Kidney (tissue), 14 donors: ENCODE results near the gene C16orf74. TPM values are rescaled to one million over a fixed set of nuclear protein-coding genes. Genes with fewer than 3 reads are reported as not detected.

Experiments used
- DNase-seq, 5 donors: peaks; one replicate each; pipeline ENCODE4 v3.0.0-alpha.2; 2013 to 2020
- FAIRE-seq: peaks from 2 replicates; lab custom pipeline; 2012; peaks lifted over from hg19 to GRCh38; lab: Jason Lieb, UNC
- H3K27ac ChIP-seq, 2 donors: one replicate each; pipeline ENCODE4 v1.7.0; 2013; ENCODE audit warnings: low read depth in 2 of 2, low read length in 2 of 2, inconsistent platforms in 1 of 2
- H3K27me3 ChIP-seq: one replicate; pipeline ENCODE4 v1.7.1; 2013; ENCODE audit warnings: low read length, inconsistent platforms; ENCODE audit not compliant: control insufficient read depth, insufficient read depth
- H3K36me3 ChIP-seq, 3 donors: one replicate each; pipeline versions ENCODE4 v1.7.0 to v1.7.1; 2013; ENCODE audit warnings: low read length in 3 of 3, control low read depth in 1 of 3, inconsistent platforms in 1 of 3; ENCODE audit not compliant: insufficient read depth in 3 of 3, control insufficient read depth in 2 of 3
- H3K4me1 ChIP-seq, 3 donors: one replicate each; pipeline versions ENCODE4 v1.7.0 to v1.7.1; 2013; ENCODE audit warnings: low read length in 3 of 3, inconsistent platforms in 1 of 3, low read depth in 1 of 3; ENCODE audit not compliant: control insufficient read depth in 2 of 3, insufficient read depth in 2 of 3
- H3K4me3 ChIP-seq, 3 donors: one replicate each; pipeline versions ENCODE4 v1.7.0 to v1.8.1; 2013; ENCODE audit warnings: low read length in 3 of 3, control low read depth in 1 of 3, inconsistent platforms in 1 of 3
- H3K9ac ChIP-seq, 3 donors: one replicate each; pipeline versions ENCODE4 v1.7.0 to v1.7.1; 2013; ENCODE audit warnings: low read length in 3 of 3, control low read depth in 1 of 3, inconsistent platforms in 1 of 3
- H3K9me3 ChIP-seq, 3 donors: one replicate each; pipeline versions ENCODE4 v1.7.0 to v1.7.1; 2013; ENCODE audit warnings: low read length in 3 of 3, control low read depth in 1 of 3, inconsistent platforms in 1 of 3; ENCODE audit not compliant: control insufficient read depth in 2 of 3, insufficient read depth in 1 of 3
- CTCF ChIP-seq: IDR thresholded peaks from 3 replicates; pipeline ENCODE4 v1.5.1; 2012; ENCODE audit warnings: mild to moderate bottlenecking, moderate library complexity, borderline replicate concordance; ENCODE audit not compliant: insufficient read depth; ENCODE audit errors: extremely low read depth
- intact Hi-C: fragments of 100-400 bp; cut with DNase I; formaldehyde crosslinking; loops from one replicate; pipeline ENCODE4 v1.11.1; 2022
- polyA plus RNA-seq: library from polyadenylated mRNA; stranded (reverse); fragments of 350-450 nt; fragmentation: Illumina TruSeq; extraction: RNeasy Lipid Tissue Mini Kit (QIAGEN cat#74804); gene quantifications from one replicate; pipeline ENCODE4 v1.2.3, GENCODE V29; 2014; ENCODE audit warnings: low read depth, low replicate concordance; ENCODE audit not compliant: insufficient read depth
- total RNA-seq: library from RNA; stranded (reverse); fragmentation: NEBNext Ultra II Directional; extraction: Animal tissue kit (Norgen Biotek cat#: 25700); gene quantifications from one replicate; pipeline ENCODE4 v1.2.1, GENCODE V29; 2021
- donor health status: control.
- donor health status: control.
- donor health status: control.
- donor health status: control.
- donor health status: control.
- donor health status: DM: yes; HTN: yes; CAD: no.
- donor health status: Normal renal cell carcinoma (clear cell type).

Gene C16orf74
- total and polyA plus RNA-seq, 2 donors from 2014 or later, result 3.5 to 4.6 TPM

GRCh38 chr16:85667841-85668413, 83.0 kb downstream of the C16orf74 start:
- Histone ChIP-seq H3K4me1 (no peaks in the 10 kb centered on the region), H3K9me3 (no peaks in the 10 kb centered on the region), H3K27me3 (no peaks in the 10 kb centered on the region), H3K36me3 (peaks cover 2 to 91% (median 67%) of the 10 kb centered on the region in 3 donors), H3K9ac (no peak overlapping the region), H3K4me3 (no peak overlapping the region), H3K27ac (no peak overlapping the region)
- intact Hi-C loops, result no loop called here
- DNase-seq (peak in 1 of 5 donors; percentile 48), FAIRE-seq (no peak)
- no peak for TF ChIP-seq CTCF

GRCh38 chr16:85667261-85667660, 83.6 kb downstream of the C16orf74 start:
- H3K4me3 ChIP-seq, result no peak overlapping the region
- H3K9me3 ChIP-seq, result no peaks in the 10 kb centered on the region
- FAIRE-seq (no peak), DNase-seq (peak in 1 of 5 donors; percentile 53)
- H3K27ac ChIP-seq, result no peak overlapping the region
- H3K4me1 ChIP-seq, result no peaks in the 10 kb centered on the region
- H3K36me3 ChIP-seq, result peaks cover 2 to 93% (median 65%) of the 10 kb centered on the region in 3 donors
- H3K27me3 ChIP-seq, result no peaks in the 10 kb centered on the region
- H3K9ac ChIP-seq, result no peak overlapping the region
- TF ChIP-seq CTCF, result no peak
- intact Hi-C loops, result no loop called here

- DNase-seq (peak in 1 of 5 donors; percentile 63), FAIRE-seq (no peak)
- intact Hi-C loops, result no loop called here
- Histone ChIP-seq H3K4me1 (no peaks in the 10 kb centered on the region), H3K9me3 (no peaks in the 10 kb centered on the region), H3K27me3 (no peaks in the 10 kb centered on the region), H3K27ac (no peak overlapping the region), H3K36me3 (peaks cover 2 to 88% (median 58%) of the 10 kb centered on the region in 3 donors), H3K9ac (no peak overlapping the region), H3K4me3 (no peak overlapping the region)
- no peak for TF ChIP-seq CTCF
Observed at GRCh38 chr16:85665929-85666328, 85.0 kb downstream of the C16orf74 start.

- Histone ChIP-seq H3K4me1 (no peaks in the 10 kb centered on the region), H3K9ac (no peak overlapping the region), H3K27ac (no peak overlapping the region), H3K27me3 (no peaks in the 10 kb centered on the region), H3K9me3 (no peaks in the 10 kb centered on the region), H3K4me3 (no peak overlapping the region), H3K36me3 (peaks cover 2 to 82% (median 58%) of the 10 kb centered on the region in 3 donors)
- DNase-seq (peak in 1 of 5 donors; percentile 45), FAIRE-seq (no peak)
- no peak for TF ChIP-seq CTCF
- intact Hi-C loops, result no loop called here
Observed at GRCh38 chr16:85665373-85665740, 85.5 kb downstream of the C16orf74 start.
